Tibial nerve (tissue), 3 donors: Measurements from ENCODE around the gene RAB1A.

Source experiments
- POLR2A ChIP-seq, 2 donors: fragments of 450-650 bp; IDR thresholded peaks; one replicate each; pipeline ENCODE4 v1.6.1; 2017; ENCODE audit warnings: antibody characterized with exemption in 2 of 2, mild to moderate bottlenecking in 2 of 2, moderate library complexity in 2 of 2
- TF ChIP-seq, protein P1 (sequence below), 5 experiments: fragments of 200-600 bp in 3 of 5; fragments of 450-650 bp in 2 of 5; sonication (generic) in 3 of 5; IDR thresholded peaks; one replicate each; pipeline ENCODE4 v1.5.1; 2016 to 2019; ENCODE audit warnings: antibody characterized with exemption in 5 of 5, mild to moderate bottlenecking in 3 of 5, moderate library complexity in 2 of 5

- no peak for TF ChIP-seq POLR2A (IDR thresholded peaks at IDR 0.05)
- TF ChIP-seq, protein P1, sequence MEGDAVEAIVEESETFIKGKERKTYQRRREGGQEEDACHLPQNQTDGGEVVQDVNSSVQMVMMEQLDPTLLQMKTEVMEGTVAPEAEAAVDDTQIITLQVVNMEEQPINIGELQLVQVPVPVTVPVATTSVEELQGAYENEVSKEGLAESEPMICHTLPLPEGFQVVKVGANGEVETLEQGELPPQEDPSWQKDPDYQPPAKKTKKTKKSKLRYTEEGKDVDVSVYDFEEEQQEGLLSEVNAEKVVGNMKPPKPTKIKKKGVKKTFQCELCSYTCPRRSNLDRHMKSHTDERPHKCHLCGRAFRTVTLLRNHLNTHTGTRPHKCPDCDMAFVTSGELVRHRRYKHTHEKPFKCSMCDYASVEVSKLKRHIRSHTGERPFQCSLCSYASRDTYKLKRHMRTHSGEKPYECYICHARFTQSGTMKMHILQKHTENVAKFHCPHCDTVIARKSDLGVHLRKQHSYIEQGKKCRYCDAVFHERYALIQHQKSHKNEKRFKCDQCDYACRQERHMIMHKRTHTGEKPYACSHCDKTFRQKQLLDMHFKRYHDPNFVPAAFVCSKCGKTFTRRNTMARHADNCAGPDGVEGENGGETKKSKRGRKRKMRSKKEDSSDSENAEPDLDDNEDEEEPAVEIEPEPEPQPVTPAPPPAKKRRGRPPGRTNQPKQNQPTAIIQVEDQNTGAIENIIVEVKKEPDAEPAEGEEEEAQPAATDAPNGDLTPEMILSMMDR (IDR thresholded peaks at IDR 0.05) = no peak
Measured at GRCh38 chr2:65101071-65101470, 28.8 kb downstream of the RAB1A start.
